NCI-H2227 treated with DMSO at 0.1 percent for 48 hours (cell line): ENCODE results near the gene UBAC2.
"Not testable (repeated sequence)": the region's sequence is repeated elsewhere in the genome, so short reads cannot be mapped to it uniquely, and the experiment has no call there.

ENCODE experiments used
- DNase-seq: peaks from one replicate; lab custom pipeline; 2025; lab: John Stamatoyannopoulos, UW

Gene UBAC2

GRCh38 chr13:99214731-99215130 lies 14.1 kb downstream of the UBAC2 start:
- DNase-seq: no peak

- DNase-seq: peak; percentile 52
Measured at GRCh38 chr13:99215184-99215830, 14.7 kb downstream of the UBAC2 start.

- DNase-seq: no peak
Measured at GRCh38 chr13:99217461-99218110, 16.9 kb downstream of the UBAC2 start.

DNA sequence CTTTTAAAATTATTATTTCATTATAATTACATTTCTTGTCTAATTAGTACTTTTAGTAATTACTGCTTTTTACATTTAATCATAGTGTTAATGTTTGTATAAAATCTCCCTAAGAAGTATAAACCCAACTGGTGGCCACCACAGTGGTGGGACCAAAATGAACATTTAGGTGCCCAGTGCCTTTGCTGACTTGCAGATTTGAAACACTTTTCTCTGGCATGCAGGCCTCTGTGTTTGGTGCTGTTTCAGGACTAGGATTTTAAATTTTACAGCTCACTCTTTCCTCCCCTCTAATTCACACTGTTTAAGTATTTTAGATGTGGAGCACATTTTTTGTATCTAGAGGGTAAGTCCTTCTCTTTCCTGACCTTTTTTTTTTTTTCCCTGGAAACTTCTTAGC lies 17.5 kb downstream of the UBAC2 start:
- no peak for DNase-seq

DNA sequence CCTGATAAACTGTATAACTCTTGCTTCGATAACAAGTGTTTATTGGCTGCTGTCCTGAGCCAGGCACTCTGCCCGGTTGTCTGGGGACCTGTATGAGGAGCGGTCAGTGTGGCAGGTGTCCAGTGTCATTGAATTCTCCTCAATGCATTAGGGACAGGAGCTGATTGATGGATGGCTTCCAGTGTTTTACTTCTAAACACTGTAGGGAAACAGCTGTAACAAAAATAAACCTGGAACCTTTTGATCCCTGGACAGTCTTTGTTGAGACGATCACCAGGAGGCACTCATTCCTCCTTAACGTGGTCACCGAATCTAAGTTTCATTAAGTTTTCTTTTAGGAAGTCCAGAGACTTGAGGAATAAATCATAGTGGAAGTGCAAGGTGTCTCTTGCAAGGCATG lies 17.9 kb downstream of the UBAC2 start:
- no peak for DNase-seq

GRCh38 chr13:99218969-99219368 lies 18.3 kb downstream of the UBAC2 start:
- no peak for DNase-seq

GRCh38 chr13:99220199-99220935 lies 19.7 kb downstream of the UBAC2 start:
- DNase-seq: no peak

- DNase-seq: no peak
Measured at GRCh38 chr13:99221567-99222239, 21.0 kb downstream of the UBAC2 start.

GRCh38 chr13:99223587-99223986 lies 22.9 kb downstream of the UBAC2 start:
- DNase-seq: no peak

GRCh38 chr13:99224021-99224420 lies 23.4 kb downstream of the UBAC2 start:
- DNase-seq: no peak

DNA sequence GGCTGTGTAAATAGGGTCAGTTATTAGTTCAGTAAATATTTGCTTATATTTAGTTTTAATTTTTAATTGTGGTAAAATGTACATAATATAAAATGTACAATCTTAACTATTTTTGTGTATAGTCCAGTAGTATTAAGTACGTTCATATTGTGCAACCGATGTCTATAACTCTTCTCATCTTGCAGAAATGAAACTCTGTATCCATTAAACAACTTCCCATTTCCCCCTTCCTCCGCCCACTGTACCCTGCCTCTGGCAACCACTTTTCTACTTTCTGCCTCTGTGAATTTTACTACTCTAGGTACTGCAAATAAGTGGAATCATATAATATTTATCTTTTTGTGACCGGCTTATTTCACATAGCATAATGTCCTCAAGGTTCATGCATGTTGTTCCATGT lies 24.4 kb downstream of the UBAC2 start:
- DNase-seq: no peak

DNA sequence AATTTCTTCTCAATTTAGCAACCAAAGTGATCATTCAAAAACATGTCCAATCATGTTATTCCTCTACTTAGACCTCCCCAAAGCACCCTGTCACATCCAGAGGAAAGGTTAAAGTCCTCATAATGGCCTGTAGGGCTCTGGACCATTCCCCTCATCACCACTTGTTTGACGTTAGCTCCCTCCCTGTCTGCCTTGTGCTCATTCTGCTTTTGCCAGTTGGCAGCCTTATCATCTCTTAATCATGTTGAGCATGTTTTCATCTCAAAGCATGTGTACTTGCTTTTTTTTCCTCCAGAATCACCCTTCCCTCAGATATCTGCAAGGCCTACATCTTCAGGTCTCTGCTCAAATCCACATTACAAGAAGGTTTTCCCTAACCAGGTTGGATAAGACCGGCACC lies 25.9 kb downstream of the UBAC2 start:
- no peak for DNase-seq

- no peak for DNase-seq
Measured at GRCh38 chr13:99227331-99227900, 26.8 kb downstream of the UBAC2 start.

GRCh38 chr13:99227909-99228688 lies 27.4 kb downstream of the UBAC2 start:
- DNase-seq: no peak

DNA sequence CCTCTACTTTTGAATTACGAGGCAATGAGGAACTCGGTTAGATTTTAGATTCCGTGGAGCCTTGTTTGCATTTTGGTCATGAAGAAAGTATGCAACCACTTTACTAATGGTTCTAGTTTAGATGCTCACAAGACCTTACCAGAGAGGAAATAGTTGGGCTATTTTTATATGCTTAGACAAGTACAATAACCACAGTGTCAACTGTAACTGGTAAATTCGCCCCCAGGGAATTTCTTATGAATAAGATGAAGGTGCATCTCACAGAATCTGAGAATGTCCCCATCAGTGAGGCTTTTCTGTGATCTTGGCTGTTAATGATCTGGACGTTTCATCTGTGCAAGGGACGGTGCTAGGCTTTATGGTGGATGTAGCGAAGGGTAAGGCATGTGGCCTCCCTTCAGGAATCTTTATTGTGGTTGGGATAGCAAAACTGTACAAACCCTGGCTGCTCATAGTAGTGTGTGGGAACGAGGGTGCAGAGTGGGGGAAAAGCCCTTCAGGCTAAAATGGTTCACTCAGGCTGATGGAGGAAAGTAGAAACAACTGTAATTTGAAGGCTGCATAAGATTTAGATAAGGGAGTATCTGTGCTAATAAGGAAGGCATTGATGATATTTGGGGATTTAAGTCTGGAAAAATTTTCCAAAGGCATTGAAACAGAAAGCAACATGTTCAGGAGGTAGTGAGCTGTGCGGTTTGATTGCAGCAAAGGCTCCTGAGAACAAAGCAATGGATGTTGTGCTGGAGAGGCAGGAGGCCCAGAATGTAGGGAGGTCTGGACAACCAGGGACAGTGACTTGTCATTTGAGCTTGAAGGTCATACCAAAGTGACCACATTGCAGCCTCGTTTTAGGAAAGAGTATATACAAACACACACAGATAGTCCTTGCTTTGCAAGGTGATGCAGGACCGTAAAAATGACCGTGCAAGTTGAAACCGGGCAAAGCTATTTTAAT lies 28.4 kb downstream of the UBAC2 start:
- no peak for DNase-seq

GRCh38 chr13:99230588-99230987 lies 29.9 kb downstream of the UBAC2 start:
- not testable (repeated sequence) for DNase-seq

GRCh38 chr13:99230991-99231390 lies 30.3 kb downstream of the UBAC2 start:
- DNase-seq: no peak

DNA sequence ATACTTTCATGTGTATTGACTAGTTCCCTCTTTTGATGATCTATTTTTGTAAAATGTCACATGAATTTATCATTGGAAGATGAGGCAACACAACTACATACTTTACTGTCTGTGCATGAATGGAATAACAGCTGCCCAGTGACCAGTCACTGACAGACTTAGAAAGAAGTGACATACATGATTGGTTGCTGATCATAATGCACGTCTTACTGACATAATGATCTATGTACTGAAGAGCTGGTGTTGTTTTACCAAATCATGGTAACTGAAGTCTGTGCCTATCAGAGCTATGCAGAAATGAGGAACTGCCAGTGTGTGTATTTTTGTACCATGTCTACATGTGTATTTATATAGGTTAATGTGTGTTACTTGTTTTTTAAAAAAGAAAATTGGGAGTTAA lies 31.1 kb downstream of the UBAC2 start:
- DNase-seq: no peak

DNA sequence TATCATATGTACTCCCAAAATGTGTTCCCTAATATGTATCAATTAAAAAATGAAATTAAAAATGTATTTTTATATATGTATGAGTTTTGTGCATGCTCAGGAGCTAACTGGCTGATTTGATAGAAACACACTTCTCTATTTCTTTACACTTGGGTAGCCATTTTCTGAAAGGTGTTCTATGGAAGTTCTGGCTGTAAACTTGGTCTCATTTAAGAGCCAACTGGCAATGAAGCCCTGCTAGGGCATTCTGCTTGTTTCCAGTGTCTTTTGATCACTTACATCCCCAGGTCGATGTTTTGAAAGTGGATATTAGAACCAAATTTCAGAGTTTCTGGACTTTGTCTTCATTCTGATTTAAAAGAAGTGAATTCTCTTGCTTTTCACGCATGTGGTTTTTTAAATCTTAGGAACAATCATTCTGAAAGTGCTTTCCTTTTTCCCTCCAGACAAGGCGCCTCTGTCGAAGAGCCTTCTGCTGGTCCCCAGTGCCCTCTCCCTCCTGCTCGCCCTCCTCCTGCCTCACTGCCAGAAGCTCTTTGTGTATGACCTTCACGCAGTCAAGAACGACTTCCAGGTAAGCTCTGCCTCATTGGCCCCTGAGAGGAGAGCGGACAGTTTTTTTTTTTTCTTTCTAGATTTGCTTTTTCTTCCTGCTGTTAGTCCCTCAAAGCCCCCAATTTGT lies 37.5 kb downstream of the UBAC2 start:
- no peak for DNase-seq

DNA sequence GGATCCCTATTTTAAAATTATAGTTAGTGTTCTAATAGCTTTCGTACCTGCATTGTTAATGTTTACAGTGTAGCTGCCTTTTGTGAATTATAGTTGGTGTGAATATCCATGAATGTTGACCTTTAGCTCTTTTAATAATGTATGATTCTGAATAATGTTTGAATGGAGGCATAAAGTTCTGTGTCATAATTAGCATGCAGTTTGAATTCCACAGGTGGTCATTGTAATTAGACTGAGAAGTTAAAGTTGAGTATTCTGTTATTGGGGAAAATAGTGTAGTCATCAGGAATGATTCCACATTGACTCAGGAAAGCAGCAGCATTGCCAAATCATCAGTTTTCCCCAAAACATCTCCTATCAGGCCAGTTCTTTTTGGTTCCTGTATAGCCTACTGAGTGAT lies 45.4 kb downstream of the UBAC2 start:
- DNase-seq: no peak
